ENCODE data around the gene TAF4B.
"Not testable (repeated sequence)": the region's sequence is repeated elsewhere in the genome, so short reads cannot be mapped to it uniquely, and the experiment has no call there.

TAF4B gene

GRCh38 chr18:26208977-26209376 lies 17.3 kb upstream of the TAF4B start:
- H3K4me3 ChIP-seq (ENCODE audit: extremely low read depth, insufficient read depth, low read length, poor library complexity, severe bottlenecking): no peak overlapping the region
- 93 to 100% methylated on average over 2 of the region's 2 CpGs for WGBS, 2 experiments (ENCODE audit: insufficient coverage in 2 of 2)
- no peaks in the 10 kb centered on the region for H3K4me1 ChIP-seq (ENCODE audit: control insufficient read depth, insufficient read depth, low read length, poor library complexity, severe bottlenecking)
- H3K27ac ChIP-seq (ENCODE audit: low read depth, low read length, severe bottlenecking): no peak overlapping the region
- H3K9me3 ChIP-seq (ENCODE audit: control insufficient read depth, low read length): no peaks in the 10 kb centered on the region
- H3K36me3 ChIP-seq (ENCODE audit: control insufficient read depth, insufficient read depth, low read length): no peaks in the 10 kb centered on the region

GRCh38 chr18:26210147-26210546 lies 16.1 kb upstream of the TAF4B start:
- 84% methylated on average over 3 of the region's 4 CpGs for WGBS, 2 experiments (ENCODE audit: insufficient coverage in 2 of 2)
- H3K36me3 ChIP-seq (ENCODE audit: control insufficient read depth, insufficient read depth, low read length): no peaks in the 10 kb centered on the region
- H3K4me1 ChIP-seq (ENCODE audit: control insufficient read depth, insufficient read depth, low read length, poor library complexity, severe bottlenecking): no peaks in the 10 kb centered on the region
- no peaks in the 10 kb centered on the region for H3K9me3 ChIP-seq (ENCODE audit: control insufficient read depth, low read length)
- H3K27ac ChIP-seq (ENCODE audit: low read depth, low read length, severe bottlenecking): no peak overlapping the region
- no peak overlapping the region for H3K4me3 ChIP-seq (ENCODE audit: extremely low read depth, insufficient read depth, low read length, poor library complexity, severe bottlenecking)

GRCh38 chr18:26215247-26215970 lies 10.8 kb upstream of the TAF4B start:
- 90 to 95% methylated on average over 4 to 5 of the region's 7 CpGs for WGBS, 2 experiments (ENCODE audit: insufficient coverage in 2 of 2)
- H3K9me3 ChIP-seq (ENCODE audit: control insufficient read depth, low read length): no peaks in the 10 kb centered on the region
- H3K36me3 ChIP-seq (ENCODE audit: control insufficient read depth, insufficient read depth, low read length): no peaks in the 10 kb centered on the region
- H3K27ac ChIP-seq (ENCODE audit: low read depth, low read length, severe bottlenecking): no peak overlapping the region
- no peak overlapping the region for H3K4me3 ChIP-seq (ENCODE audit: extremely low read depth, insufficient read depth, low read length, poor library complexity, severe bottlenecking)
- H3K4me1 ChIP-seq (ENCODE audit: control insufficient read depth, insufficient read depth, low read length, poor library complexity, severe bottlenecking): no peaks in the 10 kb centered on the region

DNA sequence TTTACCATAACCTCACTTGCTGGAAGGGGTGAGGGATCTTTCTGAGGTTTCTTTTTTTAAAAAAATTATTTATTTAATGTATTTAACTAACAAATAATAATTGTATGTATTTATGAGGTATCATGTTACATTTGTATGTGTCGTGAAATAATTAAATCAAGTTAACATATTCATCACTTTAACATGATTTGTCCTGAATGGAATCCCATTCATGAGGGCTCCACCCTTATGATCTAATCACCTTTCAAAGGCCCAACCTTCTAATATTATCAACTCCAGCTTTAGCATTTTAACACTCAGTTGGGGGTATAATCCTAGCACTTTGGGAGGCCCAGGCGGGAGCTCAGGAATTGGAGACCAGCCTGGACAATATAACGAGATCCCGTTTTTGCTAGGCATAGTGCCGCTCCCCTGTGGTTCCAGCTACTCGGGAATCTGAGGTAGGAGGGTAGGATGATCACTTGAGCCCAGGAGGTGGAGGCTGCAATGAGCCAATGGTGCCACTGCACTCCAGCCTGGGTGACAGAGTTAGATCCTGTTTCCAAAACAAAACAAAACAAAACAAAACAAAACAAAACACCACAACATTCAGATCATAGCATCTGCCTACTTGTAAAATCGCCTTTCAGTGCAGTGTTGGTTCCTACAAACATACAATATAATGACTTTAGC lies 1.1 kb upstream of the TAF4B start:
- WGBS, 2 experiments (ENCODE audit: insufficient coverage in 2 of 2): 72 to 100% methylated on average over 3 to 6 of the region's 7 CpGs
- Histone ChIP-seq H3K27ac (ENCODE audit: low read depth, low read length, severe bottlenecking) (no peak overlapping the region), H3K36me3 (ENCODE audit: control insufficient read depth, insufficient read depth, low read length) (no peaks in the 10 kb centered on the region), H3K4me3 (ENCODE audit: extremely low read depth, insufficient read depth, low read length, poor library complexity, severe bottlenecking) (no peak overlapping the region), H3K4me1 (ENCODE audit: control insufficient read depth, insufficient read depth, low read length, poor library complexity, severe bottlenecking) (peaks cover 9% of the 10 kb centered on the region), H3K9me3 (ENCODE audit: control insufficient read depth, low read length) (no peaks in the 10 kb centered on the region)

DNA sequence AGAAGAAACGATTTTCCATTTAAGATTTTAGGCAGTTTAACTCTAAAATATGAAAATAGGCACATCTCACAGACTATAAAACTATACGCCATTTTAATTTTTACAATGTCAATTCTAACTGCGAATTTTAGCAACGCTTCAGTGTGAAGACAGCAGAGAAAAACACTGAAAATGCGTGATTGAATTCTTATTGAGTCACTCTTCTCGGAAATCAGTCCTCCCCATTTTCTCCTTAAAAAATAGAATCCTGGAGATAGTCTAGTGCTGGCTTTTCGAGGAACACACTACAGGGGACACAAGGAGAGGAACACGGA lies 373 bp upstream of the TAF4B start:
- Histone ChIP-seq H3K9me3 (ENCODE audit: control insufficient read depth, low read length) (no peaks in the 10 kb centered on the region), H3K4me3 (ENCODE audit: extremely low read depth, insufficient read depth, low read length, poor library complexity, severe bottlenecking) (peak overlapping the region; percentile 75), H3K27ac (ENCODE audit: low read depth, low read length, severe bottlenecking) (no peak overlapping the region), H3K36me3 (ENCODE audit: control insufficient read depth, insufficient read depth, low read length) (no peaks in the 10 kb centered on the region), H3K4me1 (ENCODE audit: control insufficient read depth, insufficient read depth, low read length, poor library complexity, severe bottlenecking) (peaks cover 9% of the 10 kb centered on the region)
- WGBS, 2 experiments (ENCODE audit: insufficient coverage in 2 of 2): 41 to 48% methylated on average over 5 to 7 of the region's 8 CpGs

DNA sequence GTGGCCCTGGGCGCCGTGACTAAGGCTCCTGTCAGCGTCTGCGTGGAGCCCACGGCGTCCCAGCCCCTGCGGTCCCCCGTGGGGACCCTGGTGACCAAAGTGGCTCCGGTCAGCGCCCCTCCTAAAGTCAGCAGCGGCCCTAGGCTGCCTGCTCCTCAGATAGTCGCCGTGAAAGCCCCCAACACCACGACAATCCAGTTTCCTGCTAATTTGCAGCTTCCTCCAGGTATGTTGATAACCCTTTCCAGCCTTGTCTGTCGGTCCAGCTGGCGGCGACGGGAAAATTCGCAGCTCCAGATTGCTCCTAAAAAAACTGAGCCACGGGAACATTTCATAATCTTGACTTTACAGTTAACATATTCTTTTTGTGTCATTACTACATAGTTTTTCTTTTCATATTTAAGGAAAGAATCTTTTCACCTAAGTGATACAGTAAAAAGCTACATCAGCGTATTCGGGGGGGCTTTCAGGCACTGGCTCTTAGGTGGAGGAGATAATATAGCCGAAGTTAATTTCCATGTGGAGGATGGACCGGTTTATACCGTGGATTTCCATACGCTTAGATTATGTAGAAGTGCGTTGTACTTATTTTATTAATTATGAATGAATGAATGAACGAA lies 916 bp downstream of the TAF4B start:
- H3K36me3 ChIP-seq (ENCODE audit: control insufficient read depth, insufficient read depth, low read length): no peaks in the 10 kb centered on the region
- H3K4me3 ChIP-seq (ENCODE audit: extremely low read depth, insufficient read depth, low read length, poor library complexity, severe bottlenecking): peak overlapping the region; percentile 75
- no peaks in the 10 kb centered on the region for H3K9me3 ChIP-seq (ENCODE audit: control insufficient read depth, low read length)
- 4 to 12% methylated on average over 12 to 20 of the region's 28 CpGs for WGBS, 2 experiments (ENCODE audit: insufficient coverage in 2 of 2)
- H3K27ac ChIP-seq (ENCODE audit: low read depth, low read length, severe bottlenecking): no peak overlapping the region
- peaks cover 9% of the 10 kb centered on the region for H3K4me1 ChIP-seq (ENCODE audit: control insufficient read depth, insufficient read depth, low read length, poor library complexity, severe bottlenecking)

DNA sequence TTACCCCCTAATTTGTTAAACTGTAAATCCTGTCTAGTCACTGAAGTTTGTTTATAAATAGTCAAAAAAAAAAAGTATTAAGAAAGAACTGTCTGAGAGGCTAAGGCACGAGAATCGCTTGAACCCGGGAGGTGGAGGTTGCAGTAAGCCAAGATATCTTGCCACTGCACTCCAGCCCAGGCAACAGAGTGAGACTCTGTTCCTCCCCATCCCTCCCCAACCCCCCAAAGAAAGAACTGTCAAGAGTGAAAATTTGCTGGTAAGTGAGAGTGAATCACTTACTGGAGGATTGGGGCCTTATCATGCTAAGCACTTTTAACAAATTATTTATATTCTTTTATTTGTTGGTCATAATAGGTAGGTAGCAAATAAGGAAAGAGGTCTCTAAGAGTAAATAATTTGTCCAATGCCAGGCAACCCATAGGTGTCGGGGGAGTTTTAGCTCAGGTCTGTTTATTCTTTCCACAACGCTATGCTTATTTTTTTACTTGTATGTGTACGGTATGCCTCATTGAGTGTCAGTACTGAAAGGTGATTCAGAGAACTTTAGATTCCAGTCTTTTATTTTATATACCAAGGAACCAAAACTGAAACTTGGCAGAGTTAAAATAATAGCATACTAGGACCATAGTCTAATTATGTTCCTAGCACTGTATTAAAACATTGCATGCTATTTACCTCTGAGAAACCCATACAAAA lies 2.5 kb downstream of the TAF4B start:
- H3K9me3 ChIP-seq (ENCODE audit: control insufficient read depth, low read length): no peaks in the 10 kb centered on the region
- 66% methylated on average over 3 of the region's 6 CpGs; no CpG with 5 or more reads in 1 of the 2 experiments for WGBS, 2 experiments (ENCODE audit: insufficient coverage in 2 of 2)
- H3K36me3 ChIP-seq (ENCODE audit: control insufficient read depth, insufficient read depth, low read length): no peaks in the 10 kb centered on the region
- H3K27ac ChIP-seq (ENCODE audit: low read depth, low read length, severe bottlenecking): no peak overlapping the region
- peaks cover 9% of the 10 kb centered on the region for H3K4me1 ChIP-seq (ENCODE audit: control insufficient read depth, insufficient read depth, low read length, poor library complexity, severe bottlenecking)
- H3K4me3 ChIP-seq (ENCODE audit: extremely low read depth, insufficient read depth, low read length, poor library complexity, severe bottlenecking): no peak overlapping the region

- no peaks in the 10 kb centered on the region for H3K36me3 ChIP-seq (ENCODE audit: control insufficient read depth, insufficient read depth, low read length)
- no peak overlapping the region for H3K4me3 ChIP-seq (ENCODE audit: extremely low read depth, insufficient read depth, low read length, poor library complexity, severe bottlenecking)
- no peaks in the 10 kb centered on the region for H3K9me3 ChIP-seq (ENCODE audit: control insufficient read depth, low read length)
- no peak overlapping the region for H3K27ac ChIP-seq (ENCODE audit: low read depth, low read length, severe bottlenecking)
- 87 to 93% methylated on average over 5 to 8 of the region's 8 CpGs for WGBS, 2 experiments (ENCODE audit: insufficient coverage in 2 of 2)
- peaks cover 9% of the 10 kb centered on the region for H3K4me1 ChIP-seq (ENCODE audit: control insufficient read depth, insufficient read depth, low read length, poor library complexity, severe bottlenecking)
These were observed 4.3 kb downstream of the TAF4B start for GRCh38 chr18:26230497-26230896.

GRCh38 chr18:26233208-26233607 lies 7.0 kb downstream of the TAF4B start:
- Histone ChIP-seq H3K9me3 (ENCODE audit: control insufficient read depth, low read length) (no peaks in the 10 kb centered on the region), H3K36me3 (ENCODE audit: control insufficient read depth, insufficient read depth, low read length) (no peaks in the 10 kb centered on the region), H3K4me1 (ENCODE audit: control insufficient read depth, insufficient read depth, low read length, poor library complexity, severe bottlenecking) (peaks cover 4% of the 10 kb centered on the region), H3K4me3 (ENCODE audit: extremely low read depth, insufficient read depth, low read length, poor library complexity, severe bottlenecking) (no peak overlapping the region), H3K27ac (ENCODE audit: low read depth, low read length, severe bottlenecking) (no peak overlapping the region)
- WGBS, 2 experiments (ENCODE audit: insufficient coverage in 2 of 2): 12 to 20% methylated on average over 4 to 5 of the region's 5 CpGs

GRCh38 chr18:26237363-26237762 lies 11.1 kb downstream of the TAF4B start:
- not testable (repeated sequence) for H3K4me3 ChIP-seq (ENCODE audit: extremely low read depth, insufficient read depth, low read length, poor library complexity, severe bottlenecking); H3K36me3 ChIP-seq (ENCODE audit: control insufficient read depth, insufficient read depth, low read length); H3K27ac ChIP-seq (ENCODE audit: low read depth, low read length, severe bottlenecking); H3K9me3 ChIP-seq (ENCODE audit: control insufficient read depth, low read length); H3K4me1 ChIP-seq (ENCODE audit: control insufficient read depth, insufficient read depth, low read length, poor library complexity, severe bottlenecking)
- no CpG with 5 or more reads among the region's 2 CpGs for WGBS, 2 experiments (ENCODE audit: insufficient coverage in 2 of 2)

All from mesodermal cell (in vitro differentiated cells).